Measurements from ENCODE around the gene SMOC2. TPM values are rescaled to one million over a fixed set of nuclear protein-coding genes. Genes with fewer than 3 reads are reported as not detected.

The SMOC2 gene
- polyA plus RNA-seq, 1 donor from 2014 or later, result 0.50 TPM

GRCh38 chr6:168597471-168597875 is 156.5 kb downstream of the SMOC2 start:
- no peaks in the 10 kb centered on the region for H3K9me2 ChIP-seq (ENCODE audit: insufficient read depth, low read length)
- no peaks in the 10 kb centered on the region for H3K79me2 ChIP-seq (replicated peaks; ENCODE audit: insufficient read depth, low read length)
- no peak overlapping the region for H2AFZ ChIP-seq (ENCODE audit: low read depth, low read length)
- H3K27me3 ChIP-seq (ENCODE audit: insufficient read depth, low read depth, low read length), result no peaks in the 10 kb centered on the region
- H3K27ac ChIP-seq (ENCODE audit: low read length), result no peak overlapping the region
- TF ChIP-seq TAF1 (IDR thresholded peaks at IDR 0.05; ENCODE audit: low read depth), result no peak
- peaks cover 3% of the 10 kb centered on the region for H3F3A ChIP-seq (ENCODE audit: insufficient read depth, low read length, poor library complexity, severe bottlenecking)
- no peaks in the 10 kb centered on the region for H3K36me3 ChIP-seq (ENCODE audit: insufficient read depth, low read length)
- H3K4me3 ChIP-seq (ENCODE audit: low read length), result no peak overlapping the region
- H3K9ac ChIP-seq (ENCODE audit: low read length), result no peak overlapping the region
- H3K9me3 ChIP-seq (ENCODE audit: low read length), result no peaks in the 10 kb centered on the region
- no peak overlapping the region for H3K4me2 ChIP-seq (ENCODE audit: low read length)
- H4K20me1 ChIP-seq (ENCODE audit: insufficient read depth), result no peaks in the 10 kb centered on the region

- H2AFZ ChIP-seq (ENCODE audit: low read depth, low read length), result no peak overlapping the region
- TF ChIP-seq EP300 (conservative IDR thresholded peaks at IDR 0.05; ENCODE audit: poor library complexity, severe bottlenecking) (no peak), MXI1 (conservative IDR thresholded peaks at IDR 0.05; ENCODE audit: poor library complexity, severe bottlenecking) (no peak), SMC3 (conservative IDR thresholded peaks at IDR 0.05; ENCODE audit: poor library complexity) (no peak), CTCF (IDR thresholded peaks at IDR 0.05; ENCODE audit: poor library complexity, severe bottlenecking) (no peak), TAF1 (IDR thresholded peaks at IDR 0.05; ENCODE audit: low read depth) (no peak), REST (IDR thresholded peaks at IDR 0.05; ENCODE audit: borderline replicate concordance) (no peak), POLR2AphosphoS5 (IDR thresholded peaks at IDR 0.05) (no peak), EZH2 (IDR thresholded peaks at IDR 0.05; ENCODE audit: borderline replicate concordance, insufficient read depth, low read length, poor library complexity, severe bottlenecking) (no peak), RAD21 (conservative IDR thresholded peaks at IDR 0.05) (no peak)
Observed at GRCh38 chr6:168598251-168599117, 157.5 kb downstream of the SMOC2 start.

More at GRCh38 chr6:168598251-168599117, 157.5 kb downstream of the SMOC2 start:
- no peaks in the 10 kb centered on the region for H4K20me1 ChIP-seq (ENCODE audit: insufficient read depth)
- no peaks in the 10 kb centered on the region for H3K9me3 ChIP-seq (ENCODE audit: low read length)
- peaks cover 3% of the 10 kb centered on the region for H3F3A ChIP-seq (ENCODE audit: insufficient read depth, low read length, poor library complexity, severe bottlenecking)
- no peaks in the 10 kb centered on the region for H3K79me2 ChIP-seq (replicated peaks; ENCODE audit: insufficient read depth, low read length)
- no peaks in the 10 kb centered on the region for H3K36me3 ChIP-seq (ENCODE audit: insufficient read depth, low read length)
- no peak overlapping the region for H3K4me2 ChIP-seq (ENCODE audit: low read length)
- no peak overlapping the region for H3K27ac ChIP-seq (ENCODE audit: low read length)
- H3K27me3 ChIP-seq (ENCODE audit: insufficient read depth, low read depth, low read length), result no peaks in the 10 kb centered on the region
- no peaks in the 10 kb centered on the region for H3K9me2 ChIP-seq (ENCODE audit: insufficient read depth, low read length)
- H3K4me3 ChIP-seq (ENCODE audit: low read length), result no peak overlapping the region
- H3K9ac ChIP-seq (ENCODE audit: low read length), result no peak overlapping the region
